Adipose tissue (tissue), 3 donors: ENCODE data around the gene AOC3. TPM values are rescaled to one million over a fixed set of nuclear protein-coding genes. Genes with fewer than 3 reads are reported as not detected.
"Not testable (repeated sequence)": the region's sequence is repeated elsewhere in the genome, so short reads cannot be mapped to it uniquely, and the experiment has no call there.

ENCODE experiments used
- H3K27ac ChIP-seq: one replicate; pipeline ENCODE4 v1.5.1; 2013; ENCODE audit warnings: low read depth, low read length
- WGBS, 3 donors: extraction: QIAGEN DNeasy Blood & Tissue Kit; methylation state at CpG; one replicate each; pipeline ENCODE4 v1.1.7; 2013; 5-methylcytosine and 5-hydroxymethylcytosine counted together
- polyA plus RNA-seq, 3 donors: library from polyadenylated mRNA; stranded (reverse); fragments of 200-250 nt; gene quantifications; one replicate each; pipeline ENCODE4 v1.2.3, GENCODE V29; 2013
- donor health status: healthy with polysubstance abuse.
- donor health status: Bipolar disorder and iron deficiency.
- donor health status: healthy.

AOC3 gene
- polyA plus RNA-seq, 3 donors = 59.7 to 515 (median 182) TPM

DNA sequence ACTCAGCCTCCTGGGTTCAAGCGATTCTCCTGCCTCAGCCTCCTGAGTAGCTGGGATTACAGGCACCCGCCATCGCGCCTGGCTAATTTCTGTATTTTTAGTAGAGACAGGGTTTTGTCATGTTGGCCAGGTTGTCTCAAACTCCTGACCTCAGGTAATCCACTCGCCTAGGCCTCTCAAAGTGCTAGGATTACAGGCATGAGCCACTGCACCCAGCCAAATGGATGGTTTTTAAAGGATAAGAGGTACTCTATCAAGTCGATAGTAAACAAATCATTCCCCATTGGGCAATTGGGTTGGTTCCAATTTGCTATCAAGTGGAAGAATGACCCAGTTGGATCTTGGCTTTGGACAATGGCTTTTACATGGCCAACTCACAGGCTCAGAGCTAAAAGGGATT lies 30.7 kb downstream of the AOC3 start:
- H3K27ac ChIP-seq = not testable (repeated sequence)
- WGBS, 3 donors = 89 to 95% (median 91%) methylated on average over 6 of the region's 6 CpGs

DNA sequence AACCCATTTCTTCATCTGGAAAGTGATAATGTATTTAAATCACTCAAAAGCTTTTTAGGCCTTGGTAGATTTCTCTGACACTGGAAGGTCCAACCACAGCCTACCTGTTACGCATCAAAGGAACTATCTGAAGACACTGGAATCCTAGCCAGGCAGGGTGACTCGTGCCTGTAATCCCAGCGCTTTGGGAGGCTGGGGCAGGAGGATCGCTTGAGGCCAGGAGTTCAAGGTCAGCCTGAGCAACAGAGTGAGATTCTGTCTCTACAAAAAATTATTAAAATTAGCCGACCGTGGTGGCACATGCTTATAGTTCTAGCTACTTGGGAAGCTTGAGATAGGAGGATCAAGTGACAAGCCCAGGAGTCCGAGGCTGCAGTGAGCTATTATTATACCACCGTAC lies 31.2 kb downstream of the AOC3 start:
- no peak overlapping the region for H3K27ac ChIP-seq
- 91 to 95% (median 92%) methylated on average over 8 of the region's 8 CpGs for WGBS, 3 donors

DNA sequence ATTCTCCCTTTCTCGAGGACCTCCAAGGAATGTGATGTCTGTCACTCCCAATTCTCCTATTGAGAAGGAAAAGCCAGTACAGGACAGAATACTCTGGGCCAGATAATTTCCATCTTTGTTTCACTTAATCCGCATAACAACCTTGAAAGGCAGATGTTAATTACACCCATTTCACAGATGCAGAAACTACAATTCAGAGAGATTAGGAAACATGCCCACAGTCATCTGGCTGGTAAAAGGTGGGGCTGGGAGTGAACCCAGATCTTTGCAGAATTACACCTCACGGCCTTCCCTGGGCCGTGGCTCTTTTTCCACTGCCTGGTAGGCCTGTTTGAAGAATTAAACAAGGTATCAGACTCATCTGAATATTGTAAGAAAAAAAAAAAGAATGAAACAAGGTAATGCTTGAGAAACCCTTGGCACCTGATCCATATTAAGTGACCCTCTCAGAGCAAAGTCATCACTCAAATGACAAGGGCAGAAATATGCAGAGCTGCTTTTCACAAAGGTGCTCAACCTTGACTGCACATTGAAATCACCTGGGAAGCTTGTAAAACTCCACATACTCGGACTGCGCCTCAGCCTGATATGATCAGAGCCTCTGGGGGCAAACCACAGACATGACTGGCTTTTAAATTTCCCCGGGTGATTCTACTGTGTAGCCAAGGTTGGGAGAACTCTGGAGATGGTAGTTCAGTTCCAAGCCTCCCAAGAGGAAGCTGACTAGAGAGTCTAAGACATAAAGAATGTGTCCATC lies 33.0 kb downstream of the AOC3 start:
- whole genome bisulfite sequencing, 3 donors = 83 to 88% (median 85%) methylated on average over 7 of the region's 7 CpGs
- no peak overlapping the region for H3K27ac ChIP-seq

DNA sequence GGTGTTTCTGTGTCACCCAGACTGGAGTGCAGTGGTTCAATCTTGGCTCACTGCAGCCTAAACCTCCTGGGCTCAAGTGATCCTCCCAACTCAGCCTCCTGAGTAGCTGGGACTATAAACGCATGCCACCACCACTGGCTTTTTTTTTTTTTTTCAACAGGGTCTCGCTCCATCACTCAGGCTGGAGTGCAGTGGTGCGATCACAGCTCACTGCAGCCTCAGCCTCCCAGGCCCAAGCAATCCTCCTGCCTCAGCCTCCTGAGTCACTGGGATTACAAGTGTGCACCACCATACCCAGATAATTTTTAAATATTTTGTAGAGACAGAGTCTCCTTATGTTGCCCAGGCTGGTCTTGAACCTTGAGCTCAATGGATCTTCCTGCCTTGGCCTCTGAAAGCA lies 34.8 kb downstream of the AOC3 start:
- WGBS, 3 donors = 92 to 96% (median 93%) methylated on average over 3 of the region's 3 CpGs

DNA sequence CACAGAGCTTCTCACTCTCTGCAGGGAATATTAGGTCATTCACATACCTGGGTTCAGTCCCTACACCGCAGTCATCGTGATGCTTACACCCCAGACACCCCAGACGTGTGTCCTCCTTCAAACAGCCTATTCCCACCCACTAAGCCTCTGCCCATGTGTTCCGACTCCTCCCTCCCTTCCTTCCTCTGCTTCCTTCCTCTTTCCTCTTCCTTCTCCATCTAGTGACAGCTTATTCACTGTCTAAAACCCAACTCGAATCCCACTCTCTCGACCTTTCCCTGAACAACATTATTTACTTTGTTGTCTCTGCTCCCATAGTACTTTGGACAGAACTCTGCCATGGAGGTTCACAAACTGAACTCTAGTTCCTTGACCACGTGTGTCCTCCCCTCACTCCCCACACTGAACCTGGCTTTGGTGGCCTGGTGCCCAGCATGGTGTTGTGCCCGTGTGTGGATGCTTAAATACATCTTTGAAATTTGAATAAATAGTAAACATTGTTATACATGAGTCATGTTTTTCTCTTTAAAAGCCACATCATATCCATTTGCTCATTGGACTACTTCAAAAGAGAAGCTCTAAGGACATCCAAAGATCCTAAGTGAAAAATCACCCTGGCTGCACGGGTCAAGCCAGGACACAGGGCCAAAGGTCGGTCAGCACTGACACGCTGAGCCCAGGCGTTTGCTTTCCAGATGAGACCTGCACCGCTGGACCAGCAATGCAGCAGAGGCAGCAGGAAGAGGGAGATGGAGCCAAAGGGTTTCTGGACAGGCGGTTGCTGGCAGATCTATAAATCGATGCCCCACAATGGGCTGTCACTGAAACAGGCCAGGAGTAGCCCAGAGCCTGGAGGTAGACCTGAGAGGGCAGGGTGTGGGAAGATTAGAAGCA lies 35.5 kb downstream of the AOC3 start:
- 42 to 54% (median 49%) methylated on average over 15 of the region's 15 CpGs for WGBS, 3 donors

More for the DNA sequence above, 34.8 kb downstream of the AOC3 start:
- not testable (repeated sequence) for H3K27ac ChIP-seq

DNA sequence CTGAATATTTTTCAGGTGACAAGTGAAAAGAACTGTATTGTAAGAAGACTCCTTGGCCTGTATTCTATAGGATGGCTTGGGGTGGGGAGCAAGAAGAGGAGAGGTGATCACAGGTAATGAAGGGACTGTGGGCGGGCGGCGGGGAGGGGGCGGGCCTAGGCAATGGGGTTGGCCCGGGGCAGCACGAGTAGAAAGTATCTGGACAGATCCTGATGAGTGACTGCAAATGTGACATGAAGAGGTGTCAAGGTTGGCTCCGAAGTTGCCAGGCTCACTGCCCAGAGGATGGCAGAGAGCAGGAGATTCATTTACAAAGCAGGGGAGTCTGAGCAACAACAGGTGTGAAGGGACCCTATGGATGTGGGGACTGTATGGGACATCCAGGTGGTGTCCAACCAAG lies 38.8 kb downstream of the AOC3 start:
- WGBS, 3 donors = 93 to 95% (median 93%) methylated on average over 7 of the region's 7 CpGs

More for the DNA sequence above, 35.5 kb downstream of the AOC3 start:
- no peak overlapping the region for H3K27ac ChIP-seq

DNA sequence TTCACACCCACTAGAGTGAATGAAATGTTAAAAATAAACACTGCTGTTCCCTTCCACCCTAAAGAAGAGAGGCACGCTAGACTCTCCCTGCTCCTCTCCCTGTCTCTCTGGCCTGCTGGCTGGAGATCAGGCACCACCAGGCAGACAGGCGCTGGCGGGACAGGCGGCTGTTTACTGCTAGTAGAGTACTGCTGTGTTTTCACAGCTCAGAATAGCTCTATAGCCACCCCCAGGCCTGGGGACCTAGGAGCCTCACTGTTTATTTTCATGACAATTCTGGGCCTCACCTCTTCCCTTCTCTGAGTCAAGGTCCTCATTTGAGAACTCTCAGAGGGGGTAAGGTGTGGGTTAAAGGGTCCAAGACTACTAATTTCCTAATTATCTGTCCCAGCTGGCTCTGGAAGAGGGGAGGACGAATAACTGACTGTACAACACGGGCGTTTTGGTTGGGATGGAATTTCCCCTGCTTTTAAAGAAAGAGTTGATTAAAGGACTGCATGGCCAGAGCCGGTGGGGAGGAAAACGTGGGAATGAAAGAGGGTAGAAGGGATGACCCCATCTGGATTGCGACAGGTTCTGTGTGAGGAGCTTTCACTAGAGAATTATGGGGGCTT lies 40.6 kb downstream of the AOC3 start:
- H3K27ac ChIP-seq = no peak overlapping the region

More for the DNA sequence above, 38.8 kb downstream of the AOC3 start:
- H3K27ac ChIP-seq = no peak overlapping the region

DNA sequence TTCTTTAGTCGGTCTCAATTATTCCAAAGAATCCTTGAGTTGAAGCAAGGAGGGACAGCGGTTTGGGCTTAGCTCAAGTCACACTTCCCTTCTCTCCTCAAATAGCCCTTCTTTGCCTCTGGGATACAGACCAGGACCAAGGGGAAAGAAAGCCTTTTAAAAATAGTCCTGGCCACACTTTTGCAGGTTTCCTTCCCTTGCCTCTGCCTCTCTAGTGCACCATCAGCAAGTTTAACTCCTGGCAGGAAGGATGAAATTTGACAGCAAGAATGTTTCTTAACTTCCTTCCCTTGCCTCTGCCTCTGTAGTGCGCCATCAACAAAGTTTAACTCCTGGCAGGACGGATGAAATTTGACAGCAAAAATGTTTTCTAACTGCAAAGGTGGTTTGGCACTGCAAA lies 42.4 kb downstream of the AOC3 start:
- WGBS, 3 donors = 13 to 42% (median 15%) methylated on average over 4 of the region's 4 CpGs
- H3K27ac ChIP-seq = no peak overlapping the region

More for the DNA sequence above, 40.6 kb downstream of the AOC3 start:
- 39 to 46% (median 42%) methylated on average over 10 of the region's 10 CpGs for WGBS, 3 donors

DNA sequence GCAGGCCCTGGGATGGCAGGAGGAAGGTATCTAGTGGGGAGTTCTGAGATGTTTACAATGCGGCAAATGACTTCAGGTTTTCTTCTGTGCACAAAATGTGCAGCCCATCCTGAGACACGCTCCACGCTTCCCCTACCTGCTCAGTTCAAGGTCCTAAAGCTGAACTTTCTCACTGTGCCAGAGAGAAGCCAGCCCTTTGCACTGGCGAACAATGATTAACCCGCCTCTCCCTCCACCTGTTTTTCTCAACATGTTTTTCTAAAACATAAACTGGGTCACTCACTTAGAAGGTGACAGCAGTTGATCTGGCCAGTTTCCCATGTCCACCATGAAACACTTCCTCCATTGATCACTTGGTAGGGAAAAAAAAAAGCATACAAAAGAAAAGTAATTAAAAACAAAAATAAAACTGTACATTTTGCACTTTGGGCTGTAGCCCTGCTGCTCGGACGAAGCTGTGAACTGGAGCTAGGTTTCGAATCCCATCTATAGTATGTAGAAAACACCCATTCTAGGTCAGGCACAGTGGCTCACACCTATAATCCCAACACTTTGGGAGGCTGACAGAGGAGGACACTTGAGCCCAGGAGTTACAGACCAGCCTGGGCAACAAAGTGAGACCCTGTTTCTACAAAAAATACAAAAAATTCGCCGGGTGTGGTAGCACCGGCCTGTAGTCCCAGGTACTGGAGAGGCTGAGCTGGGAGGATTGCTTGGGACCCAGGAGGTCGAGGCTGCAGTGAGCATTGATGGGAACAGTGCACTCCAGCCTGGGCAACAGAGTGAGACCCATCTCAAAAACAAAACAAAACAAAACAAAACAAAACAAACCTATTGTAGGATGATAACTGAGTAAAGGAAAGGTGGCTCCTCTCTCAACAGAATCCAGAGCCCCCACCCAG lies 43.5 kb downstream of the AOC3 start:
- WGBS, 3 donors = 37 to 77% (median 77%) methylated on average over 12 of the region's 12 CpGs
- H3K27ac ChIP-seq = no peak overlapping the region

DNA sequence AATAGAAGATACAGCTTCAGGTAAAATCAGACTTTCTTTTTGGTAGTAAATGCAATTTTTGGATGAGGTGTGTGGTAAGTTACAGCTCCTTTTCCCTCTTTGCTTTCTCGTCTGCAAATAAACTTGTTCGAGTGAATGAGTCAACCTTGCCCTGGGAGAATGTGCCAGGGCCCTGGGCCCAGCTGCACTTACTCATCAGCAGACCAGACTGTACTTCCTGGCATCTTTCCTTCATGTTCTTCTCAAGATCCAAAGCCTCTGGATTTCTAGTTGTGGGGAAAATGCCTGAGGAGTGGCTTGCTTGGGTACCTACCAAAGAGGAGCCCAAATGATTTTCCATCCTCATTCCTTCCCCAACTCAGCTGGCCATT lies 44.2 kb downstream of the AOC3 start:
- no peak overlapping the region for H3K27ac ChIP-seq
- 9 to 19% (median 18%) methylated on average over 2 of the region's 2 CpGs for WGBS, 3 donors

DNA sequence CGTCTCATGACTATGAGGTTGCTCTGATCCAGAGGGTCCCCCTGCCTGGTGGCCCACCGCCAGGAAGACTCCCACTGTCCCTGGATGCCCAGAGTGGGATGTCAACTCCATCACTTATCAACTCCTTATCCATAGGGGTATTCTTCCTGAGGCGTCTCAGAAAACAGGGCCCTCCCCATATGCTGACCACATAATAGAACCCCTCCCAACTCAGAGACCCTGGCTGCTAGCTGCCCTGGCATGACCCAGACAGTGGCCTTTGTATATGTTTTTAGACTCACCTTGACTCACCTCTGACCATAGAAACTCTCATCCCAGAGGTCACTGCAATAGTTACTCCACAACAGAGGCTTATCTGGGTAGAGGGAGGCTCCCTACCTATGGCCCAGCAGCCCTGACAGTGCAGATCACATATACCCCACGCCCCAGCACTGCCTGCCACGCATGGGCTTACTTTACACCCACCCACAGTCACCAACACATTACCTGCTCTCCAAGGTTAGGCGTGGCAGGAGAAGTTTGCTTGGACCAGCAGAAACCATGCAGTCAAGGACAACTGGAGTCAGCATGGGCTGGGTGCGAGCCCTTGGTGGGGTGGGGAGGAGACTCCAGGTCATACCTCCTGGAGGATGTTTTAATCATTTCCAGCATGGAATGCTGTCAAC lies 47.3 kb downstream of the AOC3 start:
- 76 to 96% (median 92%) methylated on average over 7 of the region's 7 CpGs for WGBS, 3 donors
- H3K27ac ChIP-seq = no peak overlapping the region

DNA sequence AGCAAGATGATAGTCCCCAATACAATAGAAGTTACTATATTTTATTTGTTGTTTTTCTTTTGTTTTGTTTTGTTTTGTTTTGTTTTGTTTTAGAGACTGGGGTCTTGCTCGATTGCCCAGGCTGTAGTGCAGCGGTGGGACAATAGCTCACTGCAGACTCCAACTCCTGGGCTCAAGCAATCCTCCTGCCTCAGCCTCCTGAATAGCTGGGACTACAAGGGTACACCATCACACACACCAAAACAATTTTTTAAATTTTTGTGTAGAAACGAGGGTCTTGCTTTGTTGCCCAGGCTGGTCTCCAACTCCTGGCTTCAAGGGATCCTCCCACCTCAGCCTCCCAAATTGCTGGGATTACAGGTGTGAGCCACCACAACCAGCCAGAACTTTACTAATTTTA lies 49.0 kb downstream of the AOC3 start:
- 94 to 95% (median 95%) methylated on average over 3 of the region's 3 CpGs for WGBS, 3 donors
- H3K27ac ChIP-seq = not testable (repeated sequence)

DNA sequence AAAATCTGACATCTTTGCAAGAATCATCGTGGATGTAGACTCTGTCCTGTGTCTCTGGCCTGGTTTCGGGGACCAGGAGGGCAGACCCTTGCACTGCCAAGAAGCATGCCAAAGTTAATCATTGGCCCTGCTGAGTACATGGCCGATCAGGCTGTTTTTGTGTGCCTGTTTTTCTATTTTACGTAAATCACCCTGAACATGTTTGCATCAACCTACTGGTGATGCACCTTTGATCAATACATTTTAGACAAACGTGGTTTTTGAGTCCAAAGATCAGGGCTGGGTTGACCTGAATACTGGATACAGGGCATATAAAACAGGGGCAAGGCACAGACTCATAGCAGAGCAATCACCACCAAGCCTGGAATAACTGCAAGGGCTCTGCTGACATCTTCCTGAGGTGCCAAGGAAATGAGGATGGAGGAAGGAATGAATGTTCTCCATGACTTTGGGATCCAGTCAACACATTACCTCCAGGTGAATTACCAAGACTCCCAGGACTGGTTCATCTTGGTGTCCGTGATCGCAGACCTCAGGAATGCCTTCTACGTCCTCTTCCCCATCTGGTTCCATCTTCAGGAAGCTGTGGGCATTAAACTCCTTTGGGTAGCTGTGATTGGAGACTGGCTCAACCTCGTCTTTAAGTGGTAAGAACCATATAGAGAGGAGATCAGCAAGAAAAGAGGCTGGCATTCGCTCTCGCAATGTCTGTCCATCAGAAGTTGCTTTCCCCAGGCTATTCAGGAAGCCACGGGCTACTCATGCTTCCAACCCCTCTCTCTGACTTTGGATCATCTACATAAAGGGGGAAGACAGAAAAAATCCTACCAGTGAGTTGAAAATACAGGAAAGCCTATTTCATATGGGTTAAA lies 49.7 kb downstream of the AOC3 start, which contains the start of gene G6PC1:
G6PC1 (plus strand) TSS at position 340 of the 872 bp plus-strand sequence; CDS start at position 418, 78 bp downstream.
- H3K27ac ChIP-seq = no peak within 1 kb of the TSS
- 79 to 82% (median 80%) methylated on average over 12 of the region's 12 CpGs for WGBS, 3 donors

DNA sequence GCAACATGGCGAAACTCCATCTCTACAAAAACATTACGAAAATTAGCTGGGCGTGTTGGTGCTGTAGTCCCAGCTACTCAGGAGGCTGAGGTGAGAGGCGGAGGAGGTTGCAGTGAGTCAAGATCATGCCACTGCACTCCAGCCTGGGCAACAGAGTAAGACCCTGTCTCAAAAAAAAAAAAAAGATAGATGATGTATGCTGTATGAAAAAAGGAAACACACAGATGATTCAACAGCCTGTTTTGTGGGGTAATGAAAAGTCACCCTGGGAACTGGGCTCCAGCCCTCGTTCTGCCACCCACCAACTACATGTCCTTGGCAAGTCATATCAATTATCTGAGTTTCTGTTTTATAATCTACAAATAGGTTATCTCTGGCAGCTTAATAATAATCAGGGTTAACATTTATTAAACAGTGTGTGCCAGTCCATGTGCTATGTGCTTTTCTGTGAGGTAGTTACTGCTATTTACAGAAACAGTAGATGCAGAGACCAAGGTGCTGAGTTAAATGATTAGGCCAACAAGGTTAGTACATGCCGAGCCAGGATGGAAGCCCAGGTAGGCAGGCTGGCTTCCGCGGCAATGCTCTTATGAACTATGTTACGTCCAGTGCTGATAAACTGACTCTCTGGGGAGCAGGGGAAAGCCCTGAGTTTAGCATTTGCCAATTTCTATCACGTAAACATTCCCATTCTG lies 50.7 kb downstream of the AOC3 start:
- no peak overlapping the region for H3K27ac ChIP-seq
- 49 to 83% (median 76%) methylated on average over 10 of the region's 10 CpGs for WGBS, 3 donors

DNA sequence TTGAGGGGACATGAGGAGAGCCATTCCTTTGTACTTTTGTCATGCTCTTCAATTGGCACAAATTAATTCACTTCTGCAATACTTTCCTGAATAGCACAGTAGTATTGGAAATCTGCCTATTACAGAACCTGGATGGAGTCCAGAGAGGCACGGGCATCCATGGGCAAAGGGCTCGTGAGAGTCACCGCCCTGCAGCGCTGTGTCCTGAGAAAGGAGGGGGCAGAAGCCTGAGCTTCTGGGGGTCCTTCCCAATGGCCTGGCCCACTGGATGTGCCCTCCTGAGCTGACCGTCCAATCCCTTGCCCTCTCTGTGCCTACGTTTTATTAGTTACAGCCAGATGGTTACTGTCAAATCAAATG lies 53.1 kb downstream of the AOC3 start:
- 43 to 75% (median 66%) methylated on average over 6 of the region's 6 CpGs for WGBS, 3 donors
- no peak overlapping the region for H3K27ac ChIP-seq

DNA sequence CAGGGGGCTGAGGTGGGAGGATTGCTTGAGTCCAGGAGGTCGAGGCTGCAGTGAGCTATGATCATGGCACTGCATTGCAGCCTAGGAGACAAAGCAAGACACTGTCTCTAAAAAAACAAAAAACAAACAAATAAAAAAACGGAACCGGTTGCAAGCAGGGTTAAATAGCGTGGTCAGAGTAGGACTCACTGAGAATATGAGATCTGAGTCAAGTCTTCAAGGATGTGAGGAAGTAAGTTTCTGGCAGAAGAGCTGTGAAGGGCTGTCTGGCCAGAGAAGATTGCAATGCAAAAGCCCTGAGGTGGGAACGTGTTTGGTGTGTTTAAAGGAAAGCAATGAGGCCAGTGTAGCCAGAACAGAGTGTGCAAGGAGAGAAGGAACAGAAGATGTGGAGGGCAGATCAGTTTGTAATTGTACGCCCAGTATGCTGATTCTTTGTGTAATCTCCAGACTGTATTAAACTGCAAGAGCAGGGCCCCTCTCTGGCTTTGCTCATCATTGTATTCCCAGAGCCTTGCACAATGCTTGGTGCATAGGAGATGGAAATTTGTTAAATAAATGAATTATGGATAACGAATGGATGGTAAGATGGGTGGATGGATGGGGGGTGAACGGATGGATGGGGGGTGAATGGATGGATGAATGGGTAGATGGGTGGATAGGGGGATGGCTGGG lies 55.9 kb downstream of the AOC3 start:
- H3K27ac ChIP-seq = no peak overlapping the region
- 74 to 82% (median 77%) methylated on average over 8 of the region's 8 CpGs for WGBS, 3 donors
